HG03469 (cell line): Measurements from ENCODE around the gene NOA1.

ENCODE experiments used
- ATAC-seq: cut with Tn5 transposase; IDR thresholded peaks from one replicate; pipeline ENCODE4 v1.9.1; 2021; ENCODE audit warnings: mild to moderate bottlenecking, moderate library complexity, moderate number of reproducible peaks; ENCODE audit not compliant: unreplicated experiment

NOA1 gene

GRCh38 chr4:56977321-56978012 lies at the start of gene NOA1:
Gene NOA1, minus strand, starts transcription at chr4:56977606. Its CDS starts 21 bp downstream, at chr4:56977585.
- peak; percentile 78 for ATAC-seq

DNA sequence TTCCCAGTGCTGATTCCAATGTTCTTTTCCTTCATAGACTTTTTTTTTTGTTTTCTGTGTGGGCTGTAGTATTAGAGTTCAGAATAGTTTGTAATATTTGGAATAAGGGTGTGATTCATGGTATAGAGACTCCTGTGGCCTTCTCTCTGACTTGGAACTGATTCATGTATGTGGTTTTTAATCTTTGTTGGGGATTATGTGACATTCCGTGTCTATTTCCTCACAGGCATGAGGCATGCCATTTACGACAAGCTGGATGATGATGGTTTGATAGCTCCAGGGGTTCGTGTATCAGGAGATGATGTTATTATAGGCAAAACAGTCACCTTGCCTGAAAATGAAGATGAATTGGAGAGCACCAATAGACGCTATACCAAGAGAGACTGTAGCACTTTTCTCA lies 45.7 kb upstream of the NOA1 start:
- ATAC-seq, result no peak

DNA sequence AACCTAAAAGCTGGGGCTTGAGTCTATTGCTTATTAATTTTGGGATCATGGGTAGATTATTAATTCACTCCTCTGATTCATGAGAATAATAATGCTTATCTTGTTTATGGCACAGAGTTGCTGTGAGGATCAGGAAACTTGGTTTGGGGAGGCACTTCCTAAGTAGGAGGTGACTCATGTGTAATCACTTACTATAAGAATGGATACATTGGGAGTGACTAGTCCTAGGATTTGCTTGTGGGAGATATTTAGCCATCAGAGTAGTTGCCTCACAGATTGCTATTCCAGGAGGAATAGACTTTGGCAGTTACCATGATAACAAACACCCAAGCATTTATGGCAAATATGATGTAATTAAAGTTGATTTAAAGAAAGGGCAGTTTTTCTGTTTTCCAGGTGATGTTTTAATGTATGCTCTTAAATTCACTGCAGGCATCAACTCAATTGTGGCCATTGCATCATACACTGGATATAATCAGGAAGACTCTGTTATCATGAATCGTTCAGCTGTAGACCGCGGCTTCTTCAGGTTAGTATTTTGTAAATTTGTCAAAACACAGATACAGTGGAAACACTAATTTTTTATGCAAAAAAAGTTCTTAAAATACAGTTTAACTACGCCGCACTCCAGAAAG lies 43.2 kb upstream of the NOA1 start:
- no peak for ATAC-seq

DNA sequence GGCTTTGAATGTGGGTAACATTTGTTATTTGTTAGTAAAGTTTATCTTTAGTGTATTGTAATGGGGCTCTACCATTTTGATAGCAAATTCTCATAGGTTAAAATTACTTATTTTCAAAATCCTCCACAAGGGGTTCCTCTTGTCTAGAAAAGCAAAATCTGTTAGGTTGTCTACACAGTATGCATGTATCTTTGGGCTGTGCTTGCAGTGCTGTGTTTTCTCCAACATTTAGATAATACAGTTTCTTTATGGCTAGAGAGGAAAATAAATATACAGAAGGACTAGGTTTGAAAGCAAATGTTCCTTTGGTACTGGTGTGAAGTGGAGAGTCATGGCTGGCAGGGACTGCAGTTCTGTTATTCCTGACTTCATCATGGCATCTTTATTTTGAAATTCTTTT lies 41.6 kb upstream of the NOA1 start:
- no peak for ATAC-seq

DNA sequence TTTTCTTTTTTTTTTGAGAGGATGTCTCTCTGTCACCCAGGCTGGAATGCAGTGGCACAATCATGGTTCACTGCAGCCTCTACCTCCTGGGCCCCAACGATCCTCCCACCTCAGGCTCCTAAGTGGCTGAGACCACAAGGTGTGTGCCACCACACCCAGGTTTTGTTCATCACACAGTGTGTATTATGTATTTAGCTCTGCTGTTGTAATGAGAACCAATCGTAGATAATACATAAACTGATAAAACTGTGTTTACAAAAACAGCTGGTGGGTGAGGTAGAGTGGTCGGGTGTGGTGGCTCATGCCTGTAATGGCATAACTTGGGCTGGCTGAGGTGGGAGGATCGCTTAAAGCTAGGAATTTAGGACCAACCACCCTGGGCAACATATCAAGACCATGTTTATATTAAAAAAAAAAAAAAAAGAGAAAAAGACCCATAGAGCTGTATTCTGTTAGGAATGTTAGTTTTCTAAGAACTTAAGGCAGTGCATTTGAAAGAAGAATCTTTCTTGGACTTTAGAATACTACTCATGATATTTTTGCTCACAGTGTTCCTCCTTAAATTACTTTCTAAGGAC lies 36.2 kb upstream of the NOA1 start:
- ATAC-seq, result no peak

GRCh38 chr4:56999751-57000150 lies 22.3 kb upstream of the NOA1 start:
- no peak for ATAC-seq

- no peak for ATAC-seq
Measured at GRCh38 chr4:56995525-56995924, 18.1 kb upstream of the NOA1 start.

DNA sequence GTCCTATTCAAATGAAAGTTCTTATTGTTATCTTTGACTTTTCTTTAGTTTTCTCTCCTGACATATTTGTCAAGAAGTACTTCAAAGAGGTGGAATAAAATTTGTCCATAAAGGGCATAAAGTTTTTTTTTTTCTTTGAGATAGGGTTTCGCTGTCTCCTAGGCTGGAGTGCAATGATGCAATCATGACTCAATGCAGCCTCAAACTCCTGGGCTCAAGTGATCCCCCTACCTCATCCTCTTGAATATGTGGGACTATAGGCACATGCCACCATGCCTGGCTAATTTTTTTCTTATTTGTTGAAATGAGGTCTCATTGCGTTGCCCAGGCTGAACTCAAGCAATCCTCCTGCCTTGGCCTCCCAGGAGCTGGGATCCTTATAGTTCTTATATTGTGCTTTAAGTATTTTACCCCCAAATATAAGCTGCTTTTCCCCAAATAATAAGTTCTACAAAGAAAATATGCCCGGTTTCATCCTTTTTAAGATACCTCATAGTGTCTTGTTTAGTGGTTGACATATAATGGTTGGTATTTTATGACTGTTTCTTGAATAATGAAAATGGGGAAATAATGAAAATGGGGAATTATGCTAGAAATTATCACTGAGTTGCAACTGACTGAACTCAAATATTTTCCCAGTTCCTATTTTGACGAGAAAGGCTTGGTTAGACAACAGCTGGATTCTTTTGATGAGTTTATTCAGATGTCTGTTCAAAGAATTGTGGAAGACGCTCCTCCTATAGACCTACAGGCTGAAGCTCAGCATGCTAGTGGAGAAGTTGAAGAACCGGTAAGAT lies 12.9 kb upstream of the NOA1 start:
- ATAC-seq, result no peak

DNA sequence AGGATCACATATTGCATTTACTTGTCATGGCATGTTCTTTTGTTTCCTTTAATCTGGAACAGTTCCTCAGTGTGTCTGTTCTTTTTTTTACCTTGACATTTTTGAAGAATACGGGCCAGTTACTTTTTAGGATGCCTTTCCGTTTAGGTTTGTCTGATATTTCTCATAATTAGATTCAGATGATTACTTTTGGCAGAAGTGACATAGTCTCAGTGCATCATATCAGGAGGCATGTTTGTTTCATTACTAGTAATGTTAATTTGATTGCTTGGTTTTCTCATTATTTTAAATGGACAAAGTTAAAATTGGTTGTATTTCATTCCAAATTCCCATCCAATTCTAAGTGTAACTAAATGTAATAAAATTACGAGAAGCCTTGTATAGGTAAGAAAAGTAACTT lies 9.5 kb upstream of the NOA1 start:
- ATAC-seq, result no peak

DNA sequence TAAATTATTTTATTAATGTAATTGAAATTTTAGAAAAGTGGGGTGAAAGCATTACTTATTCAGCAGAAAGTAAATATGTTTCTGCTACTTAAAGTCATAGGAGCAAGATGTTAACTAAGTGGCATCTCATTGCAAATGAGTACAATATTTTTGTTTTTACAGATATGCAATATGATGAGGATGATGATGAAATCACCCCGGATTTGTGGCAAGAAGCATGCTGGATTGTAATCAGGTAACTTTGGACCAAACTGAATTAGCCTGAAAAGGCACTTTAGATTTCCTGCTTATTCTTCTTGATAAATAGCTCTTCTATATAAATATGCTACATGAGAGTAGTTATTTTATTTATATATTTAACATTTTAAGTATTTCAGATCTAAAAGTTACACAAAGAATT lies 8.8 kb upstream of the NOA1 start:
- no peak for ATAC-seq

- ATAC-seq, result no peak
Measured at GRCh38 chr4:56981795-56982201, 4.4 kb upstream of the NOA1 start.

GRCh38 chr4:56979421-56980072 lies 2.1 kb upstream of the NOA1 start:
- ATAC-seq, result no peak

DNA sequence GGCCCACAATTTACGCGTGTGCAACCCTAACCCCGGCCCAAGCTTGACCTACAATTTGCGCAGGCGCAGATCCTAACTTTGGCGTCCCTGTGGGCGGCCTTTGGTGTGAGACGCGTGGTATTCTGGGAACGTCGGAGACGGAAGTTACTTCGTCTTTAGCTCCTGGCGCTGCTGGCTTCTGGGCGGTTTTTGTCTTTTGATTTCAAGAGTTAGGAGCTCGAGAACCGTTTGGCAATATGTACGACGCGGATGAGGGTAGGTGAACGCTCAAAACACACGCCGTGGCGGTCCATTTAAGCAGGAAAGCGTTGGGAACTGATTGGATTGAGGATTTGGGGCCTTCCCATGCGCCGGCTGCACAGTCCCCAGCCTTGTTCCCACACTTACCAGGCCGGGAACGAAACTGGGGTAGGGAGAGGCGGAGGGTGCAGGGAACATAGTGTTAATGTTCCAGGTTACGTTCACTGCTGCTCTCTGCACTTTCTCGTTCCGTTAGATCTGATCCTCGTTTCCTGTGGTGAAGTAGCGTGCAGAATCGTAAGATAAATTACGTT lies 1.4 kb upstream of the NOA1 start, which contains the start of gene POLR2B:
TSS of gene POLR2B (plus strand) at position 147 of the 554 bp plus-strand sequence. CDS start at position 237, 90 bp downstream.
- ATAC-seq, result peak; percentile 32

- ATAC-seq, result peak; percentile 18
Measured at GRCh38 chr4:56976837-56977320, 527 bp downstream of the NOA1 start.

GRCh38 chr4:56976283-56976836 lies 1.0 kb downstream of the NOA1 start:
- no peak for ATAC-seq

GRCh38 chr4:56973336-56973735 lies 4.1 kb downstream of the NOA1 start:
- ATAC-seq, result no peak

DNA sequence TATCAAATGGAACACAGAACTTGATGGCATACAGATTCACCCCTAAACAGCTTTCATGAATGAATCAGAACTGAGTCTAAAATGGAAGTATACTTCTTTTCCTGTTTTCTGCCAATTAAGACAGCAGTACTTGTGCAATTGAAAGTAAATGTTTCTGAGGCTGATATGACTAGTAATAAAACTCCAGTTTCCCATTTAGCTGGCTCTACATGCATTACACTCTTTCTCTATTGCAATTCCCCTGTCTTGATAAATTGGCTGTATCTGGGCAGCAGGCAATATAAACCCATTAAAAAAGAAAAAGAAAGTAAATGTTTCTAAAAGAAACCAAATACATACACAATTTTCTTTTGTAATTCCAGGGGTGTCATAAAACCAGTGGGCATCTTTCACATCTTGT lies 4.6 kb downstream of the NOA1 start:
- no peak for ATAC-seq

- ATAC-seq, result no peak
Measured at GRCh38 chr4:56972389-56972788, 5.0 kb downstream of the NOA1 start.

DNA sequence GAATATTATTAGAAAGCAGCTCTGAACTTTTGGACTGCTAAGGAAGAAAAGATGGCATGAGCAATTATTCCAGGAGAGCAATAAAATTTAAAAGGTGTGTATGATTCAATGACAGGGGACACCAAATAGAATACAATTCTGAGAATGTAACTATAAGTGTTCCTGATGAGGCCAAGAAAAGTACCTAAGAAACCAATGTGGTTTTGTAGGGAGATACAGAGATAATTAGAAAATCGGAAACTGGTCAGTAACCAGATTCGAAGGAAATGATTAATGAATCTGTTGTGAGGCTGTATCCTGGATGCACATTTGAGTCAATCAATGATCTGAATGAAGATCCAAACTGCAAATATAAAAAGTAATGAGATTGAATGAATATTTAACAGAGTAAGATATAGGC lies 6.0 kb downstream of the NOA1 start:
- ATAC-seq, result no peak

GRCh38 chr4:56961107-56961500 lies 16.3 kb downstream of the NOA1 start:
- ATAC-seq, result no peak
